Stimulated activated CD8-positive, alpha-beta memory T cell treated with anti-CD3 and anti-CD28 coated beads, Interleukin-15, amount 100 ng/mL, for 1 hour (primary cell): ENCODE results near the gene OPHN1.
"Not testable (repeated sequence)": the region's sequence is repeated elsewhere in the genome, so short reads cannot be mapped to it uniquely, and the experiment has no call there.

ENCODE experiments used
- DNase-seq: peaks from one replicate; pipeline ENCODE4 v3.0.0-alpha.2; 2020; ENCODE audit warnings: low read depth

The OPHN1 gene

GRCh38 chrX:68422478-68422877, 10.8 kb downstream of the OPHN1 start:
- no peak for DNase-seq

- DNase-seq, result no peak
Observed at GRCh38 chrX:68421636-68422035, 11.7 kb downstream of the OPHN1 start.

GRCh38 chrX:68420559-68420958, 12.7 kb downstream of the OPHN1 start:
- no peak for DNase-seq

DNA sequence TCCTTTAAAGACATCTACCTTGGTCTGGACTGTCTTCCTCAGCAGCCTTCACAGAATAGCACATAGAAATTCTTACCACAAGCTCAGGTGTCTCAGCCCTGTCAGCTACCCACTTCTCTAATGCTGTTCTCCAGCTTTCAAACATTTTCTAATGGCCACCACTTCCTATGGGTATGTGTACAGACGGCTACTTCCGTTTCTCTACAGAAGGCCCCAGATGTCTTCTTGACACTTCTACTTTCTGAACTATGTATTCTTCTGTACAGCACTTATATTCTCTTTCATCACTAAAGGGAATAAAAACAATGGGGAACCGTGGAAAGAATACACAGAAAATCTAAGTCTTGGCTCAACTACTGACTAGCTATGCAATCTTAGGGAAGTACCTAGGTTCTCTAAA, 13.3 kb downstream of the OPHN1 start:
- DNase-seq, result no peak

DNA sequence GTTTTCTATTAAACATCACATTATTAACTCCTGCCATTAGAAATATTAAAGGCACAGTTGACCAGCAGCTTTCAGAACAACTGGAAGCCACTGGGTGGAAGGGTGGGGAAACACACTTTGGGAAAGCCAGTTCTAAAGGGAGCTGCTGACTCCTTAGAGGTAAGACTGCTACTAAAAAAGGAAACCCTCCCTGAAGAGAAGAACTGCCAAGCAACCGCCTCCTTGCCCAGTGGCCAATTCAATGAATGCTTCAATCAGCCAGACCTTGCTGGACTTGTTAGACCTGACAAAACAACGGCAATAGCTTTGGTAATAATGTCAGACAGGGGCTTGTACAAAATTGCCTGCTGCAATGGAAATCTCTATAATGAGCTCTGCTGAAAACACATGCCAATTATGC, 15.6 kb downstream of the OPHN1 start:
- no peak for DNase-seq

- DNase-seq, result no peak
Observed at GRCh38 chrX:68416592-68416991, 16.7 kb downstream of the OPHN1 start.

DNA sequence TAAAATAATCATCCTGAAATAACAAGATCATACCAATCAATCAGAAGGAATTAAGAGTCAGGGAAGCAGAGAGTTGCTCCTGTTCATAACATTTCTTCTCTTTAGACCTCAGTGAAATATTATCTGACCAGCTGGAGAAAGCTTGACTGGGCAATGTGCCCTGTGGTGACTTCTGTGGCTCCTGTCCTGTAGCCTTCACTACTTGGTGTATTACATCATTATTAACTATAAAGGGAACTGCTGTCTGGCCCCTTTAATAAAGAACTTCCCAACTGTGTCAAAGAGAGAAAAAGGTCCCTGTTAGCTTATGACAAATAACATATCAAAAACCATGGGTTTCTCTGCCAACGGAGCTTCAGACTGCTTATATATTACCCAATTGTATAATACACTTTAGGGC, 18.0 kb downstream of the OPHN1 start:
- no peak for DNase-seq

- no peak for DNase-seq
Observed at GRCh38 chrX:68413254-68413653, 20.0 kb downstream of the OPHN1 start.

GRCh38 chrX:68411729-68412128, 21.6 kb downstream of the OPHN1 start:
- DNase-seq, result no peak

- DNase-seq, result no peak
Observed at GRCh38 chrX:68409194-68409593, 24.1 kb downstream of the OPHN1 start.

GRCh38 chrX:68403522-68403921, 29.8 kb downstream of the OPHN1 start:
- DNase-seq, result no peak

DNA sequence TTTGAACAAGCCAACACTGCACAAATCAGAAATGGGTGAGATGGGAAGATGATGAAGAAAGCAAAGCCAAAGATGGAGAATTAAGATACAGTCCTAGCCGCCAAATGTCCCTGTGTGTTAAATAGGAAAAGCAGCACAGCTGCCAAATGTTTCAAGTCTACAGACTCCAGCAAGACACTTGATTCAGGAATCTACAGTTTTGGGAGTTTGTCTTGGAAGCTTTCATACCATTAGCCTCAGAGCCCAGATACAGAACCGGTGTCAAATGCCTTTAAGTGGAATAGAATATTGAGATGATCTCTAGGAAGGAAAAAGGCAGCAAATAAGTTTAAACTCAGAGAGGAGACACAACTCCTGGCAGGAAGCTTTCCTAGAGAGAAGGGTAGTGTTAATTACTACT, 30.3 kb downstream of the OPHN1 start:
- no peak for DNase-seq

- DNase-seq, result no peak
Observed at GRCh38 chrX:68402094-68402493, 31.2 kb downstream of the OPHN1 start.

- DNase-seq, result no peak
Observed at GRCh38 chrX:68398291-68398690, 35.0 kb downstream of the OPHN1 start.

DNA sequence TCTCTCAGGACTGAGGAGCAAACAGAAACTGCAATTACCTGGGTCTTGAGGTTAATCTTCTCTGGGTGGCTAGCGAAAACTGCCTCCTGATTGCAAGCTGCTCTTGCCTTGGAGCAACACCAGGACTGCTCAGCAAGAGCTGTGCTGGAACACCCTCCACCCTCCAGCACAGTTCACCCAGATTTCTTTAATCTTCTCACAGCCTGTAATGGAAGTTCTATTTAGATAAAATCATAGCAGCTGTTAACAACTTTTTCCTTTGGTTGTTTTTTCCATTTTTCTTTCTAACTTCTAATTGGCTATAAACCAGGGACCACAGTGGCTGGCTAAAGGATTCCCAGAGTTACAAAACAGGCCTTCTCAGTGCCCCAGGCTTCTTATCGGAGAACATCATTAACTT, 36.3 kb downstream of the OPHN1 start:
- no peak for DNase-seq

DNA sequence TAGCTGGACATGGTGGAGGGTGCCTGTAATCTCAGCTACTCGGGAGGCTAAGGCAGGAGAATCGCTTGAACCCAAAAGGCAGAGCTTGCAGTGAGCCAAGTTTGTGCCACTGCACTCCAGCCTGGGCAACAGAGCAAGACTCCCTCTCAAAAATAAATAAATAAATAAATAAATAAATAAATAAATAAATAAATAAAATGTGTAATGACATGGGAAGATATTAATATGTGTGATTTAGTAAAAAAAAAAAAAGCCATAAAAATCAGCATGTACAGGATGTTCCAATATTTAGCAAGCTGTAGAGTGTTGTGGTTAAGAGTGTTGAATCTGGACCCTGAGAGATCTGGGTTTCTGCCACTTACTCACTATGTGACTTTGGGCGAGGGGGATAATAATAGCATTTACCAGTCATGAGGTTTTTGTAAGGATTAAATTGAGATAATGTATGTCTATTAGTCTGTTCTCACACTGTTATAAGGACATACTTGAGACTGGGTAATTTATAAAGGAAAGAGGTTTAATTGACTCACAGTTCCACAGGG, 43.8 kb downstream of the OPHN1 start:
- DNase-seq, result not testable (repeated sequence)

- no peak for DNase-seq
Observed at GRCh38 chrX:68387776-68388175, 45.5 kb downstream of the OPHN1 start.

DNA sequence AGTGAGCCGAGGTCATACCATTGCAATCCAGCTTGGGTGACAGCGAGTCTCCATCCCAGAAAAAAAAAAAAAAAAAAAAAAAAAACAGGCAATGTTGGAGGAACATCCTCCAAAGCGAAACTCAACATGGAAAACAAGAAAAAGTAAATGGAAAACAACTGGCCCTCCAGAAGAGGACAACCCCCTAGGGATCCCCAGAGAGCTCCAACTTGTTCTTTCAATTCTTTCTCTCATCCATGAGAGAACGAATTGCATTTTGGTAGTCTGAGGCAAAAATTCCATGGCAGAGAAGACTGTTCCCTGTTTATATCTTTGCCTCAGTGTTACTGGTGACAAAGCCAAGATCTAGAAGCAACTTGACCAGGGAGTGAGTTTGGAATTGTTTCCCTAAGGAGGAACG, 49.8 kb downstream of the OPHN1 start:
- DNase-seq, result no peak

GRCh38 chrX:68377579-68377978, 55.7 kb downstream of the OPHN1 start:
- DNase-seq, result not testable (repeated sequence)

- DNase-seq, result no peak
Observed at GRCh38 chrX:68376373-68376772, 56.9 kb downstream of the OPHN1 start.

DNA sequence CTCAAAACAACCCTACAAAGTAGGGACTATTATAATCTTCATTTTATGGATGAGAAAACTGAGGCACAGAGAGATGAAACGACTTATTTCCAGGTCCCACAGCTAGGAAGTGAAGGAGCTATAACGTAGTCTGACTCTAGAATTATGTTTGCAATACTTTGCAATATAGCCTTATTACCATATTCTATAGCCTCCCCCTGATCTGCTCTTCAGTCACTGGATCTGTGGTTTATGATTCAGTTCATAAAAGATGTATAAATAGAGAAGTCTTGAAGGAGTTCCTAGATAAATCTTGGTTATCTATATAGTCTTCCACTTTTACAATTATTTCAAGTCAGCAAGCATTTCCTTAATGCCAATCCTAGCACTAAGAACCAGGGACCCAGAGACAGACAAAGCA, 57.5 kb downstream of the OPHN1 start:
- DNase-seq, result no peak

DNA sequence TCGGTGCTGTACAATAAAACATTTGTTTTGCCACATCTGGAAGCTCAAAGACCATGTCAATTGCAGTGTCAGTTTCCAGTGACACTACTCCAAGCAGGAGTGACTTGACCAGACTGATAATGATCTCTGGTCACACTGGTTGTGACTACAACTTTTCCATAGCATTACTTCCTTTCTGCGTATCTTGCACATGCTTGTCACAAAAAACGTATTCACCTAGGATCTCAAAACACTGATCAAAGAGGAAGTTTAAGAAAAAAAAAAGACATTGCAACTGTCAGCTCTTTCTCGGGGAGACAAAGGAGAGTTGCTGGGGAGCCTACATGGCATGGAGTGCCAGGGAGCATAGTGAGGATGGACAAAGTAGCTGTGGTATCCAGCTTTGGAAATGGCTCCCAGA, 60.6 kb downstream of the OPHN1 start:
- DNase-seq, result no peak

GRCh38 chrX:68369559-68369958, 63.7 kb downstream of the OPHN1 start:
- DNase-seq, result no peak

- DNase-seq, result no peak
Observed at GRCh38 chrX:68365341-68365740, 68.0 kb downstream of the OPHN1 start.

DNA sequence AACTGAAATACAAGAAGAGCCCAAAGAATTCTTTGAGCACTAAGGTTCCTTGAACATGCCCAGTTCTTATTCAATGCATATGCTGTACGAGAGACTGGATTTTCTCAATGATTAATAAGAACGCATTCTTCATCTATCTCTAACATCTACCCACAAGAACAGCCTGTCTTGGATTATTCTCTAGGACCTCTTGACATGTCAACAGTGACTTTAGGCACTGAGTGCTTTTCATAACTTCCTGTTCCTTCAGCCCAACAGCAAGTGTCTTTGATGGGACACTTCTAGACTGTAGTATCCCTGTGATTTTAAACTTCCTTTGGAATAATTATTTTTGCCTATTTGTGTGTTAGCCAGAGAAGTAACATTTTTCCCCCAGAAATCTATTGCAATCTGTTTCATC, 69.3 kb downstream of the OPHN1 start:
- DNase-seq, result no peak
